GM13977 (cell line): ENCODE measurements around the gene AKT2.

Experiments used
- DNase-seq: peaks from one replicate; pipeline ENCODE4 v3.0.0; 2012; ENCODE audit warnings: low spot score
- CTCF ChIP-seq: IDR thresholded peaks from 2 replicates; pipeline ENCODE4 v1.5.1; 2012; ENCODE audit warnings: mild to moderate bottlenecking, control low read depth; ENCODE audit not compliant: insufficient read depth; ENCODE audit errors: extremely low read depth, missing control alignments
- in situ Hi-C: fragments of 300-500 bp; cut with MboI; formaldehyde crosslinking; loops from one replicate; pipeline ENCODE4 v1.12.0; 2022; ENCODE audit warnings: low sequenced_read_pairs, low pct_unique_long_range_greater_than_20kb, mixed read lengths, inconsistent platforms; ENCODE audit not compliant: unreplicated experiment

AKT2 gene

DNA sequence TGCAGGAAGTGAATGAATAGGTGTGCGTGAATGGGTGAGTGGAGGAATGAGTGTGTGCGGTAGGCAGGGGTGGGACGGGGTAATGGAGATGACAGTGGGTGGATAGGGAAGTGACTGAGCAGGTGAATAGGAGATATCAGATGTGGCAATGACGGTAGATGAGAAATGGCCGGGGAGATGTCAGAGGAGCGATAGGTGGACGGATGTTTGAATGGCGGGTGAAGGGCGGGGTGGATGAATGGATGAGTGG lies 68.4 kb downstream of the AKT2 start:
- DNase-seq: no peak
- no peak for TF ChIP-seq CTCF
- in situ Hi-C loops: no loop called here

GRCh38 chr19:40216013-40216776 lies 69.0 kb downstream of the AKT2 start:
- TF ChIP-seq CTCF: no peak
- DNase-seq: no peak
- in situ Hi-C loops: no loop called here

GRCh38 chr19:40214936-40215335 lies 70.2 kb downstream of the AKT2 start:
- in situ Hi-C loops: no loop called here
- no peak for DNase-seq
- TF ChIP-seq CTCF: no peak

DNA sequence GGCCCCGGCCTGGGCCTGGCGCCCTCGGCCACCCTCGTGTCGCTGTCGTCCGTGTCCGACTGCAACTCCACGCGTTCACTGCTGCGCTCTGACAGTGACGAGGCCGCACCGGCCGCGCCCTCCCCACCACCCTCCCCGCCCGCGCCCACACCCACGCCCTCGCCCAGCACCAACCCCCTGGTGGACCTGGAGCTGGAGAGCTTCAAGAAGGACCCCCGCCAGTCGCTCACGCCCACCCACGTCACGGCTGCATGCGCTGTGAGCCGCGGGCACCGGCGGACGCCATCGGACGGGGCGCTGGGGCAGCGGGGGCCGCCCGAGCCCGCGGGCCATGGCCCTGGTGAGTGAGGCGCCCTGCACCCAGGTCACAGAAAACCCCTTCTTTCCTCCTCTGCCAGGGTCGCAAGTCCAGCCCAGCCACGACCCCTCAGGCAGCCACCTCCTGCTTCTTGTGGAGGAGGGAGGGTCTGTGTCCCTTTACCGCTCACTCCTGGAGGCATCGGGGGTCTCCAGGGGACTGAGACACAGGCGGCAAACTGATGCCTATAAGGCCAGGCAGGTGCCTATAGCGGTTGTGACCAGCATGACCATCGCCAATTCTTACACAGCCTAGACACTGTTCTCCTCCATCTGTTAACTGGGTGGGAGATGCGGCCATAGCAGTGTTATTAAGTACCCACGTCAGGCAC lies 71.1 kb downstream of the AKT2 start:
- no peak for DNase-seq
- in situ Hi-C loops: no loop called here
- TF ChIP-seq CTCF: no peak

DNA sequence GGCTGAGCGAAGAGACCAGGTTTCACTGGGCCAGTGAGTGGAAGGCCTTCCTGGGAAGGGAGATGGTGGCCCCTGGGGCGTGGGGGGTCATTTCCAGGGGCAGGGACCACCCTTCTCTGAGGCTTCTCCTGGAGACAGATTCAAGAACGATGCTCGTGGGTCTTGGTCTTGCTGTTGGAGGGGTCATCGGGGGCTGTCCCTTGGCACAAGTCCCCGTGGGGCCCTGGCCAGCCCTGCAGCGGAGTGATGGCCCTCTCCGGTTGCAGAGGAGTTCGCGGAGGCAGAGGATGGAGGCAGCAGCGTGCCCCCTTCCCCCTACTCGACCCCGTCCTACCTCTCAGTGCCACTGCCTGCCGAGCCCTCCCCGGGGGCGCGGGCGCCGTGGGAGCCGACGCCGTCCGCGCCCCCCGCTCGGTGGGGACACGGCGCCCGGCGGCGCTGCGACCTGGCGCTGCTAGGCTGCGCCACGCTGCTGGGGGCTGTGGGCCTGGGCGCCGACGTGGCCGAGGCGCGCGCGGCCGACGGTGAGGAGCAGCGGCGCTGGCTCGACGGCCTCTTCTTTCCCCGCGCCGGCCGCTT lies 71.8 kb downstream of the AKT2 start:
- DNase-seq: no peak
- in situ Hi-C loops: no loop called here
- no peak for TF ChIP-seq CTCF

GRCh38 chr19:40210889-40211288 lies 74.3 kb downstream of the AKT2 start:
- DNase-seq: no peak
- no peak for TF ChIP-seq CTCF
- in situ Hi-C loops: no loop called here
